Measurements from ENCODE around the gene ARL10. TPM values are rescaled to one million over a fixed set of nuclear protein-coding genes. Genes with fewer than 3 reads are reported as not detected.

The ARL10 gene
- total and polyA plus RNA-seq, 2 donors from 2014 or later = 2.9 to 6.2 TPM

- intact Hi-C loops (cut with DNase I) = no loop called here
- no peaks in the 10 kb centered on the region for H3K27me3 ChIP-seq (ENCODE audit: control insufficient read depth, insufficient read depth, low read length)
- H3K9me3 ChIP-seq (ENCODE audit: control insufficient read depth in 2 of 3, insufficient read depth in 1 of 3, low read length in 3 of 3) = no peaks in the 10 kb centered on the region
- no peak overlapping the region for H3K27ac ChIP-seq (ENCODE audit: low read depth in 2 of 2, low read length in 2 of 2)
- peaks cover 0 to 15% (median 15%) of the 10 kb centered on the region in 3 donors for H3K36me3 ChIP-seq (ENCODE audit: control insufficient read depth in 2 of 3, insufficient read depth in 3 of 3, low read length in 3 of 3)
- no peak overlapping the region for H3K9ac ChIP-seq (ENCODE audit: low read length in 3 of 3)
- no peak for DNase-seq
- no peak for FAIRE-seq
- TF ChIP-seq CTCF (IDR thresholded peaks at IDR 0.05; ENCODE audit: borderline replicate concordance, extremely low read depth, insufficient read depth) = no peak
- peaks cover 0 to 8% (median 6%) of the 10 kb centered on the region in 3 donors for H3K4me1 ChIP-seq (ENCODE audit: control insufficient read depth in 2 of 3, insufficient read depth in 2 of 3, low read depth in 1 of 3, low read length in 3 of 3)
- H3K4me3 ChIP-seq (ENCODE audit: low read length in 3 of 3) = no peak overlapping the region
Observed at GRCh38 chr5:176383248-176383905, 18.1 kb downstream of the ARL10 start.

- no peak for TF ChIP-seq CTCF (IDR thresholded peaks at IDR 0.05; ENCODE audit: borderline replicate concordance, extremely low read depth, insufficient read depth)
- no peaks in the 10 kb centered on the region for H3K9me3 ChIP-seq (ENCODE audit: control insufficient read depth in 2 of 3, insufficient read depth in 1 of 3, low read length in 3 of 3)
- DNase-seq (no peak), FAIRE-seq (no peak)
- peaks cover 0 to 8% (median 6%) of the 10 kb centered on the region in 3 donors for H3K4me1 ChIP-seq (ENCODE audit: control insufficient read depth in 2 of 3, insufficient read depth in 2 of 3, low read depth in 1 of 3, low read length in 3 of 3)
- no peak overlapping the region for H3K4me3 ChIP-seq (ENCODE audit: low read length in 3 of 3)
- intact Hi-C loops (cut with DNase I) = no loop called here
- H3K27ac ChIP-seq (ENCODE audit: low read depth in 2 of 2, low read length in 2 of 2) = no peak overlapping the region
- H3K9ac ChIP-seq (ENCODE audit: low read length in 3 of 3) = no peak overlapping the region
- H3K27me3 ChIP-seq (ENCODE audit: control insufficient read depth, insufficient read depth, low read length) = no peaks in the 10 kb centered on the region
- peaks cover 0 to 15% (median 15%) of the 10 kb centered on the region in 3 donors for H3K36me3 ChIP-seq (ENCODE audit: control insufficient read depth in 2 of 3, insufficient read depth in 3 of 3, low read length in 3 of 3)
Observed at GRCh38 chr5:176383961-176384360, 18.7 kb downstream of the ARL10 start.

- intact Hi-C loops (cut with DNase I) = no loop called here
- no peak for TF ChIP-seq CTCF (IDR thresholded peaks at IDR 0.05; ENCODE audit: borderline replicate concordance, extremely low read depth, insufficient read depth)
- Histone ChIP-seq H3K9ac (ENCODE audit: low read length in 3 of 3) (no peak overlapping the region), H3K27me3 (ENCODE audit: control insufficient read depth, insufficient read depth, low read length) (no peaks in the 10 kb centered on the region), H3K4me3 (ENCODE audit: low read length in 3 of 3) (no peak overlapping the region), H3K27ac (ENCODE audit: low read depth in 2 of 2, low read length in 2 of 2) (no peak overlapping the region), H3K4me1 (ENCODE audit: control insufficient read depth in 2 of 3, insufficient read depth in 2 of 3, low read depth in 1 of 3, low read length in 3 of 3) (peaks cover 0 to 8% (median 6%) of the 10 kb centered on the region in 3 donors), H3K9me3 (ENCODE audit: control insufficient read depth in 2 of 3, insufficient read depth in 1 of 3, low read length in 3 of 3) (no peaks in the 10 kb centered on the region), H3K36me3 (ENCODE audit: control insufficient read depth in 2 of 3, insufficient read depth in 3 of 3, low read length in 3 of 3) (peaks cover 0 to 15% (median 15%) of the 10 kb centered on the region in 3 donors)
- FAIRE-seq (no peak), DNase-seq (no peak)
Observed at GRCh38 chr5:176384366-176384930, 19.2 kb downstream of the ARL10 start.

Measured in kidney (tissue), 14 donors.